Breast epithelium (tissue), 4 donors: ENCODE measurements around the gene SEPSECS. TPM values are rescaled to one million over a fixed set of nuclear protein-coding genes. Genes with fewer than 3 reads are reported as not detected.

Experiments used
- DNase-seq, 2 donors: peaks; one replicate each; pipeline ENCODE4 v3.0.0-alpha.2; 2019; ENCODE audit warnings: low spot score in 2 of 2
- H3K27ac ChIP-seq, 2 donors: fragments of 200-600 bp; sonication (generic) in 1 of 2; one replicate each; pipeline ENCODE4 v1.5.1; 2016 to 2019; ENCODE audit warnings: mild to moderate bottlenecking in 1 of 2
- H3K27me3 ChIP-seq, 2 donors: fragments of 200-600 bp; sonication (generic) in 1 of 2; one replicate each; pipeline versions ENCODE4 v1.5.1 to v1.6.0; 2017 to 2019; ENCODE audit warnings: control low read depth in 1 of 2, mild to moderate bottlenecking in 1 of 2
- H3K36me3 ChIP-seq: fragments of 200-600 bp; one replicate; pipeline ENCODE4 v1.5.1; 2019
- H3K4me1 ChIP-seq, 2 donors: fragments of 200-600 bp; sonication (generic); one replicate each; pipeline ENCODE4 v1.5.1; 2016 to 2019; ENCODE audit warnings: control low read depth in 1 of 2
- H3K4me3 ChIP-seq, 3 donors: fragments of 200-600 bp; sonication (generic); 1 replicate in 2 of 3; 2 replicates in 1 of 3; pipeline ENCODE4 v1.5.1; 2016 to 2019; ENCODE audit warnings: mild to moderate bottlenecking in 3 of 3, moderate library complexity in 2 of 3
- H3K9me3 ChIP-seq, 2 donors: fragments of 200-600 bp; sonication (generic) in 1 of 2; one replicate each; pipeline ENCODE4 v1.5.1; 2016 to 2019; ENCODE audit warnings: control low read depth in 1 of 2
- CTCF ChIP-seq, 3 donors: fragments of 450-650 bp; IDR thresholded peaks; one replicate each; pipeline ENCODE4 v1.5.1; 2016 to 2017; ENCODE audit warnings: antibody characterized with exemption in 3 of 3, mild to moderate bottlenecking in 3 of 3, moderate library complexity in 3 of 3
- POLR2A ChIP-seq: fragments of 450-650 bp; IDR thresholded peaks from one replicate; pipeline ENCODE4 v1.6.1; 2016; ENCODE audit warnings: antibody characterized with exemption, mild to moderate bottlenecking, moderate library complexity
- POLR2AphosphoS5 ChIP-seq, 3 donors: sonication (generic); formaldehyde crosslinking; IDR thresholded peaks; one replicate each; pipeline ENCODE4 v1.6.1; 2017; ENCODE audit warnings: antibody characterized with exemption in 3 of 3
- intact Hi-C: fragments of 100-400 bp; cut with DNase I; formaldehyde crosslinking; loops from one replicate; pipeline ENCODE4 v1.15.1; 2023; ENCODE audit warnings: low total_unique reads
- total RNA-seq, 3 donors: library from RNA; depleted of rRNA; stranded (reverse); fragments of >200 nt; gene quantifications; one replicate each; pipeline ENCODE4 v1.1.0, GENCODE V29; 2016

Gene SEPSECS
- total RNA-seq, 3 donors from 2014 or later: 8.8 to 18.7 (median 10.8) TPM

- Histone ChIP-seq H3K4me1 (no peaks in the 10 kb centered on the region), H3K4me3 (no peak overlapping the region), H3K9me3 (no peaks in the 10 kb centered on the region), H3K27ac (no peak overlapping the region), H3K36me3 (no peaks in the 10 kb centered on the region), H3K27me3 (no peaks in the 10 kb centered on the region)
- TF ChIP-seq CTCF (IDR thresholded peaks at IDR 0.05) (no peak), POLR2AphosphoS5 (IDR thresholded peaks at IDR 0.05) (no peak), POLR2A (no peak)
- DNase-seq: no peak
- intact Hi-C loops: no loop called here
Observed at GRCh38 chr4:25142468-25142867, 17.8 kb downstream of the SEPSECS start.

GRCh38 chr4:25141592-25141991 is 18.7 kb downstream of the SEPSECS start:
- H3K4me3 ChIP-seq: no peak overlapping the region
- TF ChIP-seq POLR2AphosphoS5 (IDR thresholded peaks at IDR 0.05) (no peak), POLR2A (no peak), CTCF (IDR thresholded peaks at IDR 0.05) (no peak)
- no peak overlapping the region for H3K27ac ChIP-seq
- no peaks in the 10 kb centered on the region for H3K36me3 ChIP-seq
- H3K27me3 ChIP-seq: no peaks in the 10 kb centered on the region
- H3K4me1 ChIP-seq: no peaks in the 10 kb centered on the region
- peaks cover 0 to 4% of the 10 kb centered on the region in 2 donors for H3K9me3 ChIP-seq
- intact Hi-C loops: no loop called here
- no peak for DNase-seq

GRCh38 chr4:25133132-25133531 is 27.1 kb downstream of the SEPSECS start:
- no peak overlapping the region for H3K27ac ChIP-seq
- TF ChIP-seq CTCF (IDR thresholded peaks at IDR 0.05): no peak
- no peak for TF ChIP-seq POLR2A
- no peak for TF ChIP-seq POLR2AphosphoS5 (IDR thresholded peaks at IDR 0.05)
- no peak for DNase-seq
- no peaks in the 10 kb centered on the region for H3K36me3 ChIP-seq
- H3K9me3 ChIP-seq: peaks cover 0 to 6% of the 10 kb centered on the region in 2 donors
- intact Hi-C loops: no loop called here
- H3K27me3 ChIP-seq: no peaks in the 10 kb centered on the region
- no peaks in the 10 kb centered on the region for H3K4me1 ChIP-seq
- no peak overlapping the region for H3K4me3 ChIP-seq

- peaks cover 0 to 5% of the 10 kb centered on the region in 2 donors for H3K9me3 ChIP-seq
- H3K36me3 ChIP-seq: peaks cover 2% of the 10 kb centered on the region
- no peak for DNase-seq
- H3K27ac ChIP-seq: no peak overlapping the region
- H3K4me3 ChIP-seq: no peak overlapping the region
- intact Hi-C loops: no loop called here
- H3K27me3 ChIP-seq: no peaks in the 10 kb centered on the region
- TF ChIP-seq POLR2AphosphoS5 (IDR thresholded peaks at IDR 0.05): no peak
- TF ChIP-seq POLR2A: no peak
- no peak for TF ChIP-seq CTCF (IDR thresholded peaks at IDR 0.05)
- H3K4me1 ChIP-seq: no peaks in the 10 kb centered on the region
Observed at GRCh38 chr4:25131926-25132325, 28.3 kb downstream of the SEPSECS start.

GRCh38 chr4:25131381-25131780 is 28.9 kb downstream of the SEPSECS start:
- no peaks in the 10 kb centered on the region for H3K9me3 ChIP-seq
- no peak overlapping the region for H3K4me3 ChIP-seq
- no peak for TF ChIP-seq POLR2AphosphoS5 (IDR thresholded peaks at IDR 0.05)
- no peak for TF ChIP-seq POLR2A
- TF ChIP-seq CTCF (IDR thresholded peaks at IDR 0.05): no peak
- H3K27me3 ChIP-seq: no peaks in the 10 kb centered on the region
- intact Hi-C loops: no loop called here
- no peak overlapping the region for H3K27ac ChIP-seq
- peaks cover 4% of the 10 kb centered on the region for H3K36me3 ChIP-seq
- no peak for DNase-seq
- no peaks in the 10 kb centered on the region for H3K4me1 ChIP-seq
